CD4-positive, CD25-positive, alpha-beta regulatory T cell (primary cell): ENCODE measurements around the gene NAALADL2. TPM values are rescaled to one million over a fixed set of nuclear protein-coding genes. Genes with fewer than 3 reads are reported as not detected.
"Not testable (repeated sequence)": the region's sequence is repeated elsewhere in the genome, so short reads cannot be mapped to it uniquely, and the experiment has no call there.

Experiments
- ATAC-seq, 2 donors: fragments of 150-1000 bp; cut with Tn5 transposase; one replicate each; pipeline ENCODE4 v1.10.0; 2021; ENCODE audit warnings: low read depth in 2 of 2, moderate number of reproducible peaks in 2 of 2, moderate library complexity in 1 of 2
- DNase-seq, 3 donors: peaks; one replicate each; pipeline versions ENCODE4 v3.0.0 to v3.0.0-alpha.2; 2012 to 2022; ENCODE audit warnings: mixed read lengths in 1 of 3
- H3K27ac ChIP-seq: one replicate; pipeline ENCODE4 v1.7.0; 2013; ENCODE audit warnings: mild to moderate bottlenecking, low read length; ENCODE audit not compliant: insufficient read depth, poor library complexity, severe bottlenecking
- H3K27me3 ChIP-seq: one replicate; pipeline ENCODE4 v1.7.0; 2013; ENCODE audit warnings: low read length; ENCODE audit not compliant: control insufficient read depth, insufficient read depth
- H3K36me3 ChIP-seq: one replicate; pipeline ENCODE4 v1.7.0; 2013; ENCODE audit warnings: mild to moderate bottlenecking, low read length, moderate library complexity; ENCODE audit not compliant: control insufficient read depth, insufficient read depth
- H3K4me1 ChIP-seq: 2 replicates; pipeline ENCODE4 v1.7.0; 2013; ENCODE audit warnings: mild to moderate bottlenecking, low read length; ENCODE audit not compliant: insufficient read depth, control insufficient read depth, poor library complexity, severe bottlenecking
- H3K4me3 ChIP-seq: one replicate; pipeline ENCODE4 v1.7.0; 2013; ENCODE audit warnings: low read depth, mild to moderate bottlenecking, low read length, moderate library complexity
- H3K9me3 ChIP-seq, 2 experiments: 1 replicate in 1 of 2; 2 replicates in 1 of 2; pipeline ENCODE4 v1.7.0; 2013; ENCODE audit warnings: low read length in 2 of 2, mild to moderate bottlenecking in 1 of 2, moderate library complexity in 1 of 2; ENCODE audit not compliant: control insufficient read depth in 2 of 2
- H3K27ac Mint-ChIP-seq, 3 donors: one replicate each; pipeline ENCODE4 v1.8.0; 2020 to 2022; ENCODE audit warnings: mild to moderate bottlenecking in 3 of 3, mixed read lengths in 3 of 3, moderate library complexity in 2 of 3
- H3K27me3 Mint-ChIP-seq: one replicate; pipeline ENCODE4 v1.8.0; 2022; ENCODE audit warnings: mild to moderate bottlenecking, mixed read lengths
- H3K36me3 Mint-ChIP-seq: one replicate; pipeline ENCODE4 v1.8.0; 2020; ENCODE audit warnings: mixed read lengths
- H3K4me1 Mint-ChIP-seq, 4 donors: one replicate each; pipeline ENCODE4 v1.8.0; 2020 to 2022; ENCODE audit warnings: mixed read lengths in 4 of 4, mild to moderate bottlenecking in 1 of 4
- H3K4me3 Mint-ChIP-seq, 4 donors: one replicate each; pipeline ENCODE4 v1.8.0; 2020 to 2022; ENCODE audit warnings: mild to moderate bottlenecking in 4 of 4, mixed read lengths in 4 of 4, moderate library complexity in 3 of 4
- H3K9me3 Mint-ChIP-seq, 7 donors: one replicate each; pipeline ENCODE4 v1.8.0; 2020 to 2022; ENCODE audit warnings: mixed read lengths in 7 of 7, mild to moderate bottlenecking in 3 of 7, moderate library complexity in 2 of 7
- polyA plus RNA-seq, 4 donors: library from polyadenylated mRNA; unstranded; fragments of 300-500 nt; fragmentation: Illumina TruSeq; gene quantifications; one replicate each; pipeline ENCODE4 v1.2.3, GENCODE V29; 2021
- total RNA-seq: library from RNA; stranded (reverse); gene quantifications from one replicate; pipeline ENCODE4 v1.2.3, GENCODE V29; 2022

The NAALADL2 gene
- total and polyA plus RNA-seq, 5 donors from 2014 or later: not detected

GRCh38 chr3:175129126-175129525 is 270.0 kb downstream of the NAALADL2 start:
- DNase-seq: no peak
- H3K4me1 Mint-ChIP-seq: no peaks in the 10 kb centered on the region
- Histone ChIP-seq H3K27ac (no peak overlapping the region), H3K9me3 (no peaks in the 10 kb centered on the region), H3K4me1 (no peaks in the 10 kb centered on the region), H3K27me3 (no peaks in the 10 kb centered on the region), H3K36me3 (no peaks in the 10 kb centered on the region), H3K4me3 (no peak overlapping the region)
- H3K36me3 Mint-ChIP-seq: no peaks in the 10 kb centered on the region
- no peak for ATAC-seq
- H3K9me3 Mint-ChIP-seq: peaks cover 0 to 11% (median 4%) of the 10 kb centered on the region in 7 donors
- H3K4me3 Mint-ChIP-seq: no peak overlapping the region
- no peaks in the 10 kb centered on the region for H3K27me3 Mint-ChIP-seq
- H3K27ac Mint-ChIP-seq: no peak overlapping the region

- Histone ChIP-seq H3K9me3 (no peaks in the 10 kb centered on the region), H3K27me3 (no peaks in the 10 kb centered on the region), H3K36me3 (no peaks in the 10 kb centered on the region), H3K27ac (no peak overlapping the region), H3K4me1 (no peaks in the 10 kb centered on the region), H3K4me3 (no peak overlapping the region)
- Mint-ChIP-seq H3K9me3 (peaks cover 0 to 12% (median 4%) of the 10 kb centered on the region in 7 donors), H3K36me3 (no peaks in the 10 kb centered on the region), H3K4me3 (no peak overlapping the region), H3K27me3 (no peaks in the 10 kb centered on the region), H3K27ac (no peak overlapping the region), H3K4me1 (no peaks in the 10 kb centered on the region)
- ATAC-seq (no peak), DNase-seq (no peak)
Observed at GRCh38 chr3:175129571-175129970, 270.4 kb downstream of the NAALADL2 start.

GRCh38 chr3:175131866-175132265 is 272.7 kb downstream of the NAALADL2 start:
- not testable (repeated sequence) for ATAC-seq, H3K27me3 Mint-ChIP-seq

GRCh38 chr3:175132706-175133105 is 273.6 kb downstream of the NAALADL2 start:
- H3K27me3 ChIP-seq, H3K4me1 ChIP-seq, H3K9me3 Mint-ChIP-seq, H3K4me3 ChIP-seq, H3K27ac ChIP-seq, H3K27me3 Mint-ChIP-seq, H3K36me3 ChIP-seq, H3K9me3 ChIP-seq, H3K27ac Mint-ChIP-seq, H3K4me1 Mint-ChIP-seq, ATAC-seq, DNase-seq, H3K36me3 Mint-ChIP-seq, H3K4me3 Mint-ChIP-seq: not testable (repeated sequence)

More at GRCh38 chr3:175131866-175132265, 272.7 kb downstream of the NAALADL2 start:
- DNase-seq, H3K4me3 ChIP-seq, H3K27ac Mint-ChIP-seq, H3K4me1 Mint-ChIP-seq, H3K4me1 ChIP-seq, H3K4me3 Mint-ChIP-seq, H3K36me3 Mint-ChIP-seq, H3K27me3 ChIP-seq, H3K9me3 Mint-ChIP-seq, H3K27ac ChIP-seq, H3K36me3 ChIP-seq, H3K9me3 ChIP-seq: not testable (repeated sequence)

- Histone ChIP-seq H3K4me1 (no peaks in the 10 kb centered on the region), H3K27ac (no peak overlapping the region), H3K36me3 (no peaks in the 10 kb centered on the region), H3K9me3 (peaks cover 0 to 2% of the 10 kb centered on the region in 2 experiments), H3K27me3 (no peaks in the 10 kb centered on the region), H3K4me3 (no peak overlapping the region)
- Mint-ChIP-seq H3K4me1 (no peaks in the 10 kb centered on the region), H3K36me3 (no peaks in the 10 kb centered on the region), H3K27ac (no peak overlapping the region), H3K9me3 (peaks cover 0 to 20% (median 6%) of the 10 kb centered on the region in 7 donors), H3K27me3 (no peaks in the 10 kb centered on the region), H3K4me3 (no peak overlapping the region)
- DNase-seq (no peak), ATAC-seq (no peak)
Observed at GRCh38 chr3:175144368-175144767, 285.2 kb downstream of the NAALADL2 start.

GRCh38 chr3:175146258-175146657 is 287.1 kb downstream of the NAALADL2 start:
- ATAC-seq (no peak), DNase-seq (no peak)
- Histone ChIP-seq H3K4me3 (no peak overlapping the region), H3K9me3 (no peaks in the 10 kb centered on the region), H3K27ac (no peak overlapping the region), H3K27me3 (no peaks in the 10 kb centered on the region), H3K36me3 (no peaks in the 10 kb centered on the region), H3K4me1 (no peaks in the 10 kb centered on the region)
- Mint-ChIP-seq H3K27me3 (no peaks in the 10 kb centered on the region), H3K4me1 (no peaks in the 10 kb centered on the region), H3K27ac (no peak overlapping the region), H3K9me3 (peaks cover 0 to 15% (median 3%) of the 10 kb centered on the region in 7 donors), H3K4me3 (peak overlapping the region in 1 of 4 donors; percentile 10), H3K36me3 (no peaks in the 10 kb centered on the region)

GRCh38 chr3:175149675-175150074 is 290.5 kb downstream of the NAALADL2 start:
- no peak for DNase-seq
- H3K27me3 Mint-ChIP-seq: no peaks in the 10 kb centered on the region
- no peak overlapping the region for H3K4me3 Mint-ChIP-seq
- H3K27ac ChIP-seq: no peak overlapping the region
- no peaks in the 10 kb centered on the region for H3K4me1 ChIP-seq
- H3K9me3 ChIP-seq: no peaks in the 10 kb centered on the region
- H3K4me3 ChIP-seq: no peak overlapping the region
- no peak overlapping the region for H3K27ac Mint-ChIP-seq
- no peaks in the 10 kb centered on the region for H3K36me3 ChIP-seq
- peaks cover 0 to 11% (median 2%) of the 10 kb centered on the region in 7 donors for H3K9me3 Mint-ChIP-seq
- no peaks in the 10 kb centered on the region for H3K27me3 ChIP-seq
- H3K4me1 Mint-ChIP-seq: no peaks in the 10 kb centered on the region
- no peaks in the 10 kb centered on the region for H3K36me3 Mint-ChIP-seq
- ATAC-seq: no peak

GRCh38 chr3:175150812-175151401 is 291.8 kb downstream of the NAALADL2 start:
- H3K36me3 Mint-ChIP-seq: no peaks in the 10 kb centered on the region
- no peak overlapping the region for H3K27ac Mint-ChIP-seq
- Histone ChIP-seq H3K9me3 (no peaks in the 10 kb centered on the region), H3K27ac (no peak overlapping the region), H3K36me3 (no peaks in the 10 kb centered on the region), H3K4me1 (no peaks in the 10 kb centered on the region), H3K27me3 (no peaks in the 10 kb centered on the region), H3K4me3 (no peak overlapping the region)
- H3K4me1 Mint-ChIP-seq: no peaks in the 10 kb centered on the region
- ATAC-seq (no peak), DNase-seq (no peak)
- H3K9me3 Mint-ChIP-seq: peaks cover 0 to 9% (median 3%) of the 10 kb centered on the region in 7 donors
- H3K27me3 Mint-ChIP-seq: no peaks in the 10 kb centered on the region
- no peak overlapping the region for H3K4me3 Mint-ChIP-seq
